ENCODE results near the gene PREX1.
A peak's percentile ranks its signal among the peaks of the same experiment; 100 is the strongest.

Gene PREX1

GRCh38 chr20:48656661-48657211, 171.1 kb downstream of the PREX1 start:
- no peak overlapping the region for H3K4me3 ChIP-seq (ENCODE audit: low read depth, low read length)
- TF ChIP-seq CTCF (IDR thresholded peaks at IDR 0.05; ENCODE audit: control insufficient read depth, extremely low read depth, insufficient read depth), result peak; percentile 64
- DNase-seq (ENCODE audit: low read depth), result no peak

DNA sequence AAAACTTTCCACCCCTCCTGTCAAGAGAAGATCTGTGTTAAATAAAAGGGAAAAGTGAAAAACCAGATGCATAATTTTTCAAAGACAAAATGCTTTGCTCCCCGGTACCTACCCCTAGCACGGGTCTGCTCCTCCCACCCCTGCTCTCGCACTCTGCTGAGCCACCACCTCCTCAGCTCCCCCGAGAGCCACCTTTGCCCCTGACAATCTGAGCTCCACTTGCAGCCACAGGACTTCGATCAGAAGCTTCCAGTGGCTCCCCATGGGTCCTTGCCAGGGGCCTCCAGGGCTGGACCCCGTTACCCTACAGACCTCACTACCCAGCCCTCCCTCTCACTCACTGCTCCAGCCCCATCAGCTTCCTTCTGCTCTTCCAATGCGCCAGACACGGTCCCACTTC, 171.7 kb downstream of the PREX1 start:
- no peak for TF ChIP-seq CTCF (IDR thresholded peaks at IDR 0.05; ENCODE audit: control insufficient read depth, extremely low read depth, insufficient read depth)
- no peak overlapping the region for H3K4me3 ChIP-seq (ENCODE audit: low read depth, low read length)
- no peak for DNase-seq (ENCODE audit: low read depth)

- no peak overlapping the region for H3K4me3 ChIP-seq (ENCODE audit: low read depth, low read length)
- no peak for DNase-seq (ENCODE audit: low read depth)
- no peak for TF ChIP-seq CTCF (IDR thresholded peaks at IDR 0.05; ENCODE audit: control insufficient read depth, extremely low read depth, insufficient read depth)
These were observed 174.1 kb downstream of the PREX1 start for GRCh38 chr20:48653706-48654051.

DNA sequence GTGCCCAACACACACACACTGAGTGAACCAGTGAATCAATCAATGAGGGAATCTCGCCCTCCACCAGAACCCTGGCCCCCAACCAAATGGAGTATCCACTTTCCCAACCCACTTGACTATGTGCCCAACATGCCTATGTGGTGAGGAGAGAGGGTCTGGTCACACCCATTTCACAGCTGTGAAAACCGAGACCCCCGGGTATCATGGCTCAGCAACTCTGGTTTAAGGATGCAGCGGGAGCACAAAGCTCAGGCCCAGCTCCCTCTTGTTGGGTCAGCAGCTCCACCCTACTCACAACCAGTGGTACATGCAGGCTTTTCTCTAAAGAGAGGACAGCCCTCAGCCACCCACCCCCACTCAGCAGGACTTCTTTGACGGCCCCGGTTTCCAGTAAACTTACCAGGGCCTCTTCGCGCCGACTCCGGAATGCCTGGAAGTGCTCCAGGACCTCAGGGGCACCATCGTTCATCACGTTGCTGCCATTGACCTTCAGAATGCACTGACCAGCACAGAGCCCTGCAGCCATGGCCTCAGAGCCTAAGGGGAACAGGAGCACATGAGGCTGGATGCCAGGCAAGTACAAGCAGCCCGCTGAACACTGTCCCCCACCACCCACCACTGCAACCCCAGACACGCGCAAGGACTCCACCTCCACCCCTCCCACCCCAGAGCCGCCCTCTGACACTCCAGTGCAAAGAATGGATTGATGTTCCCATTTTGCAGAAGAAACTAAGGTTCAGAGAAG, 174.7 kb downstream of the PREX1 start:
- TF ChIP-seq CTCF (IDR thresholded peaks at IDR 0.05; ENCODE audit: control insufficient read depth, extremely low read depth, insufficient read depth), result no peak
- no peak for DNase-seq (ENCODE audit: low read depth)
- no peak overlapping the region for H3K4me3 ChIP-seq (ENCODE audit: low read depth, low read length)

- no peak for DNase-seq (ENCODE audit: low read depth)
- H3K4me3 ChIP-seq (ENCODE audit: low read depth, low read length), result no peak overlapping the region
- no peak for TF ChIP-seq CTCF (IDR thresholded peaks at IDR 0.05; ENCODE audit: control insufficient read depth, extremely low read depth, insufficient read depth)
These were observed 175.8 kb downstream of the PREX1 start for GRCh38 chr20:48651960-48652359.

DNA sequence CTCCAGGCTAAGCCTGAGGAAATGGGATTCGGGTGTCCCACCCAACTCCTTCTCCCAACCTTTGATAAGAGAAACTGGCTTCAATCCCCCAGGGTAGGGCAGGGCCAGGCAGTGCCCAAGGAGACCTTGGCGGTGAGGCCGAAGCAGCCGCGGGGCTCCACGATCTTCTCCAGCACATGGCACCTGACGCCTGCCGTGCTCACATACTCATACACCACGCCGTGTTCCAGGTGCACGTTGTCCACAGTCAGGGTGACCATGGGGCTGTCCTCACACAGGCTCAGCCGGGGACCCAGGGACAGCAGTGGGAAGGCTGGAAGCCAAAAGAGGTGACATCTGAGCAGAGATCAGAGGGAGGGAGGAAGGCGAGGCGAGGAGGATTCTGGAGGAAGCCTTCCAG, 176.5 kb downstream of the PREX1 start:
- TF ChIP-seq CTCF (IDR thresholded peaks at IDR 0.05; ENCODE audit: control insufficient read depth, extremely low read depth, insufficient read depth), result no peak
- no peak for DNase-seq (ENCODE audit: low read depth)
- H3K4me3 ChIP-seq (ENCODE audit: low read depth, low read length), result no peak overlapping the region

- TF ChIP-seq CTCF (IDR thresholded peaks at IDR 0.05; ENCODE audit: control insufficient read depth, extremely low read depth, insufficient read depth), result no peak
- DNase-seq (ENCODE audit: low read depth), result no peak
- H3K4me3 ChIP-seq (ENCODE audit: low read depth, low read length), result no peak overlapping the region
These were observed 177.9 kb downstream of the PREX1 start for GRCh38 chr20:48649868-48650267.

All from LNCaP clone FGC (cell line).